Uterus (tissue), 4 donors: ENCODE measurements around the gene DHX8. TPM values are rescaled to one million over a fixed set of nuclear protein-coding genes. Genes with fewer than 3 reads are reported as not detected.

Source experiments
- DNase-seq, 2 donors: peaks; one replicate each; pipeline ENCODE4 v3.0.0-alpha.2; 2019 to 2020
- H3K27ac ChIP-seq, 2 donors: fragments of 200-600 bp; sonication (generic); 1 replicate in 1 of 2; 2 replicates in 1 of 2; pipeline ENCODE4 v1.5.1; 2016 to 2018
- H3K27me3 ChIP-seq, 2 donors: fragments of 200-600 bp; sonication (generic); one replicate each; pipeline ENCODE4 v1.5.1; 2018 to 2019; ENCODE audit warnings: control low read depth in 1 of 2
- H3K36me3 ChIP-seq, 2 donors: fragments of 200-600 bp; sonication (generic); one replicate each; pipeline ENCODE4 v1.5.1; 2019; ENCODE audit warnings: control low read depth in 1 of 2
- H3K4me1 ChIP-seq, 2 donors: fragments of 200-600 bp; sonication (generic); one replicate each; pipeline ENCODE4 v1.5.1; 2018 to 2019; ENCODE audit warnings: control low read depth in 1 of 2
- H3K4me3 ChIP-seq, 2 donors: fragments of 200-600 bp; sonication (generic); 1 replicate in 1 of 2; 2 replicates in 1 of 2; pipeline ENCODE4 v1.5.1; 2018 to 2019; ENCODE audit warnings: mild to moderate bottlenecking in 1 of 2
- H3K9me3 ChIP-seq, 2 donors: fragments of 200-600 bp; sonication (generic); one replicate each; pipeline ENCODE4 v1.5.1; 2019; ENCODE audit warnings: control low read depth in 1 of 2
- CTCF ChIP-seq, 4 experiments: fragments of 200-600 bp in 2 of 4; fragments of 450-650 bp in 2 of 4; sonication (generic) in 2 of 4; IDR thresholded peaks; one replicate each; pipeline ENCODE4 v1.5.1; 2016 to 2019; ENCODE audit warnings: antibody characterized with exemption in 4 of 4, mild to moderate bottlenecking in 2 of 4, moderate library complexity in 1 of 4
- POLR2A ChIP-seq, 2 donors: fragments of 450-650 bp; IDR thresholded peaks; one replicate each; pipeline ENCODE4 v1.6.1; 2016; ENCODE audit warnings: antibody characterized with exemption in 2 of 2, mild to moderate bottlenecking in 1 of 2, moderate library complexity in 1 of 2
- intact Hi-C: fragments of 100-400 bp; cut with DNase I; formaldehyde crosslinking; loops from one replicate; pipeline ENCODE4 v1.15.1; 2023; ENCODE audit warnings: low total_unique reads
- total RNA-seq, 4 donors: library from RNA; depleted of rRNA in 3 of 4; stranded (reverse); fragments of >200 nt in 3 of 4; gene quantifications; one replicate each; pipeline versions ENCODE4 v1.1.0 to v1.2.4, GENCODE V29; 2014 to 2023
- donor health status: DM: yes; HTN: yes; CAD: no.

The DHX8 gene
- total RNA-seq = 10 to 100 TPM in 3 of 4 donors, 1 to 10 TPM in 1; 8.5 to 54.6 (median 32.0) TPM

GRCh38 chr17:43483674-43484551 lies at the start of gene DHX8:
Gene DHX8 (plus strand): TSS chr17:43483975. CDS start chr17:43484038, 63 bp downstream.
- H3K36me3 ChIP-seq = no peaks in the 10 kb centered on the region
- peak; percentile 97 to 99 for DNase-seq
- H3K27ac ChIP-seq = peak within 1 kb of the TSS; percentile 79 to 86
- H3K27me3 ChIP-seq = no peaks in the 10 kb centered on the region
- peak within 1 kb of the TSS; percentile 77 to 82 for H3K4me3 ChIP-seq
- H3K9me3 ChIP-seq = no peaks in the 10 kb centered on the region
- intact Hi-C loops = loop anchor here (1.0 kb wide), 1 partner anchor 90 kb away; no protein-coding TSS in a partner anchor
- TF ChIP-seq CTCF (IDR thresholded peaks at IDR 0.05) (peak; percentile 100), POLR2A (IDR thresholded peaks at IDR 0.05) (peak; percentile 49 to 70)
- peaks cover 0 to 11% of the 10 kb centered on the region in 2 donors for H3K4me1 ChIP-seq

- intact Hi-C loops = no loop called here
- no peak for DNase-seq
- peaks cover 5% of the 10 kb centered on the region in 2 donors for H3K4me1 ChIP-seq
- no peaks in the 10 kb centered on the region for H3K36me3 ChIP-seq
- no peak for TF ChIP-seq CTCF (IDR thresholded peaks at IDR 0.05)
- no peak for TF ChIP-seq POLR2A (IDR thresholded peaks at IDR 0.05)
- H3K9me3 ChIP-seq = no peaks in the 10 kb centered on the region
- H3K27me3 ChIP-seq = no peaks in the 10 kb centered on the region
- no peak overlapping the region for H3K4me3 ChIP-seq
- H3K27ac ChIP-seq = no peak overlapping the region
Measured at GRCh38 chr17:43434902-43435319, 48.9 kb upstream of the DHX8 start.

GRCh38 chr17:43437756-43438155 lies 46.0 kb upstream of the DHX8 start:
- H3K4me1 ChIP-seq = no peaks in the 10 kb centered on the region
- intact Hi-C loops = no loop called here
- H3K27me3 ChIP-seq = no peaks in the 10 kb centered on the region
- no peaks in the 10 kb centered on the region for H3K36me3 ChIP-seq
- no peaks in the 10 kb centered on the region for H3K9me3 ChIP-seq
- no peak for DNase-seq
- H3K27ac ChIP-seq = no peak overlapping the region
- no peak for TF ChIP-seq CTCF (IDR thresholded peaks at IDR 0.05)
- no peak for TF ChIP-seq POLR2A (IDR thresholded peaks at IDR 0.05)
- no peak overlapping the region for H3K4me3 ChIP-seq

DNA sequence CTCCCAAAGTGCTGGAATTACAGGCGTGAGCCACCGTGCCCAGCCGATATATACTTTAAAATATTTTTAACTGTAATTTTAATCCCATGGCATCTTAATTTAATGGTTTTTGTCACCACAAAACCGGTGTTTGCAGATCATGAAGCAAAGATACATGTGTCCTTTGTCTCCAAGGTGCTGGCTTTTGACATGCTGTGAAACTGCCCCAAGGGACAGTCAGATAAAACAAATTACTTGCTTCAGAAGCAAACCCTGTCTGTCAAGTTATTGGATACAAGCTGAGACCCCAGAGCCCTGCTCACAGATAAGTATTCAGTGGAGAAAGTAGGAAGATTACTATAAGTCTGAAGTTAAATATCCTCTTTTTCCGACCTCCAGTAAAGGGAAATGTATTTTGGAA lies 45.1 kb upstream of the DHX8 start:
- intact Hi-C loops = no loop called here
- no peak for TF ChIP-seq POLR2A (IDR thresholded peaks at IDR 0.05)
- TF ChIP-seq CTCF (IDR thresholded peaks at IDR 0.05) = no peak
- H3K36me3 ChIP-seq = no peaks in the 10 kb centered on the region
- H3K27me3 ChIP-seq = no peaks in the 10 kb centered on the region
- no peak overlapping the region for H3K4me3 ChIP-seq
- no peak overlapping the region for H3K27ac ChIP-seq
- H3K4me1 ChIP-seq = no peaks in the 10 kb centered on the region
- no peaks in the 10 kb centered on the region for H3K9me3 ChIP-seq
- no peak for DNase-seq

- Histone ChIP-seq H3K4me3 (no peak overlapping the region), H3K27ac (no peak overlapping the region), H3K9me3 (no peaks in the 10 kb centered on the region), H3K27me3 (no peaks in the 10 kb centered on the region), H3K36me3 (no peaks in the 10 kb centered on the region), H3K4me1 (no peaks in the 10 kb centered on the region)
- TF ChIP-seq CTCF (IDR thresholded peaks at IDR 0.05) (no peak), POLR2A (IDR thresholded peaks at IDR 0.05) (no peak)
- no peak for DNase-seq
- intact Hi-C loops = no loop called here
Measured at GRCh38 chr17:43439041-43439440, 44.7 kb upstream of the DHX8 start.
